GM23338 (cell line): Measurements from ENCODE around the gene AGTRAP. TPM values are rescaled to one million over a fixed set of nuclear protein-coding genes. Genes with fewer than 3 reads are reported as not detected.
A peak's percentile ranks its signal among the peaks of the same experiment; 100 is the strongest.

Experiments
- ATAC-seq: fragments of 200-7000 bp; cut with Tn5 transposase; 3 replicates; pipeline ENCODE4 v1.9.1; 2020
- DNase-seq: peaks from one replicate; pipeline ENCODE4 v3.0.0-alpha.2; 2015; ENCODE audit warnings: low spot score
- H2AFZ ChIP-seq: fragments of 200-600 bp; sonication (generic); 2 replicates; pipeline ENCODE4 v1.8.0; 2016; ENCODE audit warnings: antibody characterized with exemption, mild to moderate bottlenecking, moderate library complexity
- H3F3A ChIP-seq: fragments of 200-600 bp; sonication (generic); replicated peaks from 2 replicates; pipeline ENCODE4 v1.8.0; 2017; ENCODE audit warnings: antibody characterized with exemption, mixed run types, low read depth
- H3K27ac ChIP-seq: fragments of 200-600 bp; sonication (generic); 2 replicates; pipeline ENCODE4 v1.6.1; 2016; ENCODE audit warnings: low read depth
- H3K27me3 ChIP-seq: fragments of 200-600 bp; sonication (generic); 2 replicates; pipeline ENCODE4 v1.8.0; 2016; ENCODE audit warnings: mild to moderate bottlenecking, mixed run types, moderate library complexity; ENCODE audit not compliant: insufficient read depth
- H3K36me3 ChIP-seq: fragments of 200-600 bp; sonication (generic); 2 replicates; pipeline ENCODE4 v1.8.0; 2016; ENCODE audit warnings: mild to moderate bottlenecking; ENCODE audit not compliant: insufficient read depth
- H3K4me1 ChIP-seq: fragments of 200-600 bp; sonication (generic); 2 replicates; pipeline ENCODE4 v1.8.0; 2016; ENCODE audit warnings: mild to moderate bottlenecking, moderate library complexity; ENCODE audit not compliant: insufficient read depth
- H3K4me2 ChIP-seq: fragments of 200-600 bp; sonication (generic); 2 replicates; pipeline ENCODE4 v1.7.1; 2017; ENCODE audit warnings: mixed run types
- H3K4me3 ChIP-seq: fragments of 200-600 bp; sonication (generic); 2 replicates; pipeline ENCODE4 v1.6.1; 2016; ENCODE audit warnings: mixed run types
- H3K79me2 ChIP-seq: fragments of 200-600 bp; sonication (generic); replicated peaks from 2 replicates; pipeline ENCODE4 v1.8.0; 2017; ENCODE audit warnings: mild to moderate bottlenecking; ENCODE audit not compliant: insufficient read depth
- H3K9me2 ChIP-seq: fragments of 200-600 bp; sonication (generic); 2 replicates; pipeline ENCODE4 v1.8.0; 2017; ENCODE audit not compliant: insufficient read depth
- H4K20me1 ChIP-seq: fragments of 200-600 bp; sonication (generic); replicated peaks from 2 replicates; pipeline ENCODE4 v1.8.0; 2017; ENCODE audit warnings: mild to moderate bottlenecking; ENCODE audit not compliant: insufficient read depth
- H3K27ac Mint-ChIP-seq: 2 replicates; pipeline ENCODE4 v1.8.0; 2020; ENCODE audit warnings: inconsistent platforms, mild to moderate bottlenecking, moderate library complexity, mixed read lengths
- H3K27me3 Mint-ChIP-seq: 3 replicates; pipeline ENCODE4 v1.8.0; 2022; ENCODE audit warnings: low read depth, mild to moderate bottlenecking, moderate library complexity, mixed read lengths, inconsistent platforms; ENCODE audit not compliant: insufficient read depth, poor library complexity
- H3K36me3 Mint-ChIP-seq: 3 replicates; pipeline ENCODE4 v1.8.0; 2021; ENCODE audit warnings: low read depth, mild to moderate bottlenecking, inconsistent platforms, moderate library complexity, mixed read lengths
- H3K4me1 Mint-ChIP-seq: 3 replicates; pipeline ENCODE4 v1.8.0; 2020; ENCODE audit warnings: mild to moderate bottlenecking, inconsistent platforms, mixed read lengths
- H3K4me3 Mint-ChIP-seq: 3 replicates; pipeline ENCODE4 v1.8.0; 2021; ENCODE audit warnings: moderate library complexity, mild to moderate bottlenecking, inconsistent platforms, mixed read lengths
- H3K9me3 Mint-ChIP-seq: 3 replicates; pipeline ENCODE4 v1.8.0; 2020; ENCODE audit warnings: moderate library complexity, mild to moderate bottlenecking, inconsistent platforms, mixed read lengths
- CREB1 ChIP-seq: fragments of 250-450 bp; sonication (Bioruptor Pico); IDR thresholded peaks from 2 replicates; pipeline ENCODE4 v1.5.0; 2020; ENCODE audit warnings: low read depth, mild to moderate bottlenecking, moderate library complexity
- JUNB ChIP-seq: IDR thresholded peaks from one replicate; pipeline ENCODE4 v1.6.1; 2016; ENCODE audit warnings: antibody characterized with exemption; ENCODE audit not compliant: unreplicated experiment
- NANOG ChIP-seq: IDR thresholded peaks from 2 replicates; pipeline ENCODE4 v1.6.1; 2016; ENCODE audit warnings: antibody characterized with exemption, borderline replicate concordance
- POLR2AphosphoS5 ChIP-seq: IDR thresholded peaks from 2 replicates; pipeline ENCODE4 v1.6.1; 2016; ENCODE audit warnings: antibody characterized with exemption, low read depth
- STAT1 ChIP-seq: IDR thresholded peaks from one replicate; pipeline ENCODE4 v1.6.1; 2016; ENCODE audit warnings: antibody characterized with exemption; ENCODE audit not compliant: unreplicated experiment
- ZNF114 ChIP-seq: fragments of 250-450 bp; sonication (Bioruptor Pico); IDR thresholded peaks from 2 replicates; pipeline ENCODE4 v1.5.0; 2020; ENCODE audit warnings: mild to moderate bottlenecking, moderate library complexity
- ZNF331 ChIP-seq: fragments of 250-450 bp; sonication (Bioruptor Pico); IDR thresholded peaks from 2 replicates; pipeline ENCODE4 v1.5.0; 2020; ENCODE audit warnings: low read depth, mild to moderate bottlenecking, moderate library complexity
- polyA plus RNA-seq: library from polyadenylated mRNA; unstranded; fragments of >200 nt; fragmentation: Nextera tagmentation; extraction: Ambion mirVana; gene quantifications from 2 replicates; pipeline ENCODE4 v1.2.1, GENCODE V29; 2016
- total RNA-seq: library from RNA; depleted of rRNA; stranded (reverse); fragments of >200 nt; shearing (Covaris generic); gene quantifications from 2 replicates; pipeline ENCODE4 v1.2.3, GENCODE V29; 2014
- TF ChIP-seq, protein P1 (sequence below): fragments of 250-450 bp; sonication (Bioruptor Pico); IDR thresholded peaks from 2 replicates; pipeline ENCODE4 v1.5.0; 2020; ENCODE audit warnings: mild to moderate bottlenecking, moderate library complexity
- TF ChIP-seq, protein P2 (sequence below): IDR thresholded peaks from one replicate; pipeline ENCODE4 v1.6.1; 2018; ENCODE audit warnings: antibody characterized with exemption; ENCODE audit not compliant: unreplicated experiment

AGTRAP gene
- total and polyA plus RNA-seq, 2 experiments from 2014 or later = 79.4 to 102 TPM

DNA sequence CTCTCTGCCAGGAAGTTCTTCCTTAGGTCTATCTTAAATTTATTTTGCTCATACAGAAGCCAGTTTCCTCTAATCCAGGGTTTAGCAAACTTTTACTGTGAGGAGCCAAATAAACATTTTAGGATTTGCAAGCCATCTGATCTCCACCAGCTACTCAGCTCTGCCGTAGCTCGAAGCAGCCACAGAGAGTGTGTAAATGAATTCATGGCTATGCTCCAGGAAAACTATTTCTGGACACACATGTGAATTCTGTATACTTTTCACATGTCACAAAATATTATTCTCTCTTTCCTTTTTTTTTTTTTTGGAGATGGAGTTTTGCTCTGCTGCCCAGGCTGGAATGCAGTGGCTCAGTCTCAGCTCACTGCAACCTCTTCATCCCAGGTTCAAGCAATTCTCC, 13.4 kb upstream of the AGTRAP start (continued):
- TF ChIP-seq, protein P1, sequence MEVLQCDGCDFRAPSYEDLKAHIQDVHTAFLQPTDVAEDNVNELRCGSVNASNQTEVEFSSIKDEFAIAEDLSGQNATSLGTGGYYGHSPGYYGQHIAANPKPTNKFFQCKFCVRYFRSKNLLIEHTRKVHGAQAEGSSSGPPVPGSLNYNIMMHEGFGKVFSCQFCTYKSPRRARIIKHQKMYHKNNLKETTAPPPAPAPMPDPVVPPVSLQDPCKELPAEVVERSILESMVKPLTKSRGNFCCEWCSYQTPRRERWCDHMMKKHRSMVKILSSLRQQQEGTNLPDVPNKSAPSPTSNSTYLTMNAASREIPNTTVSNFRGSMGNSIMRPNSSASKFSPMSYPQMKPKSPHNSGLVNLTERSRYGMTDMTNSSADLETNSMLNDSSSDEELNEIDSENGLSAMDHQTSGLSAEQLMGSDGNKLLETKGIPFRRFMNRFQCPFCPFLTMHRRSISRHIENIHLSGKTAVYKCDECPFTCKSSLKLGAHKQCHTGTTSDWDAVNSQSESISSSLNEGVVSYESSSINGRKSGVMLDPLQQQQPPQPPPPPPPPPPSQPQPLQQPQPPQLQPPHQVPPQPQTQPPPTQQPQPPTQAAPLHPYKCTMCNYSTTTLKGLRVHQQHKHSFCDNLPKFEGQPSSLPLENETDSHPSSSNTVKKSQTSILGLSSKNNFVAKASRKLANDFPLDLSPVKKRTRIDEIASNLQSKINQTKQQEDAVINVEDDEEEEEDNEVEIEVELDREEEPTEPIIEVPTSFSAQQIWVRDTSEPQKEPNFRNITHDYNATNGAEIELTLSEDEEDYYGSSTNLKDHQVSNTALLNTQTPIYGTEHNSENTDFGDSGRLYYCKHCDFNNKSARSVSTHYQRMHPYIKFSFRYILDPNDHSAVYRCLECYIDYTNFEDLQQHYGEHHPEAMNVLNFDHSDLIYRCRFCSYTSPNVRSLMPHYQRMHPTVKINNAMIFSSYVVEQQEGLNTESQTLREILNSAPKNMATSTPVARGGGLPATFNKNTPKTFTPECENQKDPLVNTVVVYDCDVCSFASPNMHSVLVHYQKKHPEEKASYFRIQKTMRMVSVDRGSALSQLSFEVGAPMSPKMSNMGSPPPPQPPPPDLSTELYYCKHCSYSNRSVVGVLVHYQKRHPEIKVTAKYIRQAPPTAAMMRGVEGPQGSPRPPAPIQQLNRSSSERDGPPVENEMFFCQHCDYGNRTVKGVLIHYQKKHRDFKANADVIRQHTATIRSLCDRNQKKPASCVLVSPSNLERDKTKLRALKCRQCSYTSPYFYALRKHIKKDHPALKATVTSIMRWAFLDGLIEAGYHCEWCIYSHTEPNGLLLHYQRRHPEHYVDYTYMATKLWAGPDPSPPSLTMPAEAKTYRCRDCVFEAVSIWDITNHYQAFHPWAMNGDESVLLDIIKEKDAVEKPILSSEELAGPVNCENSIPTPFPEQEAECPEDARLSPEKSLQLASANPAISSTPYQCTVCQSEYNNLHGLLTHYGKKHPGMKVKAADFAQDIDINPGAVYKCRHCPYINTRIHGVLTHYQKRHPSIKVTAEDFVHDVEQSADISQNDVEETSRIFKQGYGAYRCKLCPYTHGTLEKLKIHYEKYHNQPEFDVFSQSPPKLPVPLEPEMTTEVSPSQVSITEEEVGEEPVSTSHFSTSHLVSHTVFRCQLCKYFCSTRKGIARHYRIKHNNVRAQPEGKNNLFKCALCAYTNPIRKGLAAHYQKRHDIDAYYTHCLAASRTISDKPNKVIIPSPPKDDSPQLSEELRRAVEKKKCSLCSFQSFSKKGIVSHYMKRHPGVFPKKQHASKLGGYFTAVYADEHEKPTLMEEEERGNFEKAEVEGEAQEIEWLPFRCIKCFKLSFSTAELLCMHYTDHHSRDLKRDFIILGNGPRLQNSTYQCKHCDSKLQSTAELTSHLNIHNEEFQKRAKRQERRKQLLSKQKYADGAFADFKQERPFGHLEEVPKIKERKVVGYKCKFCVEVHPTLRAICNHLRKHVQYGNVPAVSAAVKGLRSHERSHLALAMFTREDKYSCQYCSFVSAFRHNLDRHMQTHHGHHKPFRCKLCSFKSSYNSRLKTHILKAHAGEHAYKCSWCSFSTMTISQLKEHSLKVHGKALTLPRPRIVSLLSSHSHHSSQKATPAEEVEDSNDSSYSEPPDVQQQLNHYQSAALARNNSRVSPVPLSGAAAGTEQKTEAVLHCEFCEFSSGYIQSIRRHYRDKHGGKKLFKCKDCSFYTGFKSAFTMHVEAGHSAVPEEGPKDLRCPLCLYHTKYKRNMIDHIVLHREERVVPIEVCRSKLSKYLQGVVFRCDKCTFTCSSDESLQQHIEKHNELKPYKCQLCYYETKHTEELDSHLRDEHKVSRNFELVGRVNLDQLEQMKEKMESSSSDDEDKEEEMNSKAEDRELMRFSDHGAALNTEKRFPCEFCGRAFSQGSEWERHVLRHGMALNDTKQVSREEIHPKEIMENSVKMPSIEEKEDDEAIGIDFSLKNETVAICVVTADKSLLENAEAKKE (CRISPR knock-in tag) = no peak

DNA sequence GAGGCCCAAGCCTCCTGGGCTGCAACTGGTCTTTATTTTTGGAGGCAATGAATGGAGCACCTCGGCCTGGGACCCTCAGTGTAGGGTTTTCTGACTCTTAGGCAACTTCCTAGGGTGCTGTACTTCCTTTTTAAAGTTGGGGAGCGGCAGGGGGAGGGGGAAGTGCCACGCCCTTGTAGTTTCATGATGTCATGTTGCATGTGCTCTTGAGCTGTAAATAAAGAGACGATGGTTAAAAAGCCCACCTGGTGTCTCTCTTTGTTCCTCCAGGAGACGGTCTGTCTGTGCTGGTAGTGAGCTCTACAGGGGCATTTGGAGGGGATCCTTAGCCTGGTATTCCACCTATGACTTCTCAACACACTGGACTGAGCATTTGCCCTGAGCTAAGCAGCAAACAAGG, 10.3 kb upstream of the AGTRAP start:
- no peaks in the 10 kb centered on the region; the same call in 1 of the 2 replicates for H3K36me3 ChIP-seq
- H4K20me1 ChIP-seq = no peaks in the 10 kb centered on the region
- no peak overlapping the region for H2AFZ ChIP-seq
- Mint-ChIP-seq H3K9me3 (no peaks in the 10 kb centered on the region), H3K4me1 (peaks cover 34% of the 10 kb centered on the region), H3K27ac (peak overlapping the region; percentile 59; the same call in 1 of the 2 replicates), H3K4me3 (no peak overlapping the region), H3K36me3 (no peaks in the 10 kb centered on the region), H3K27me3 (peaks cover 6% of the 10 kb centered on the region)
- no peak for DNase-seq
- peak overlapping the region; percentile 41; the same call in 1 of the 2 replicates for H3K27ac ChIP-seq
- TF ChIP-seq, protein P2, sequence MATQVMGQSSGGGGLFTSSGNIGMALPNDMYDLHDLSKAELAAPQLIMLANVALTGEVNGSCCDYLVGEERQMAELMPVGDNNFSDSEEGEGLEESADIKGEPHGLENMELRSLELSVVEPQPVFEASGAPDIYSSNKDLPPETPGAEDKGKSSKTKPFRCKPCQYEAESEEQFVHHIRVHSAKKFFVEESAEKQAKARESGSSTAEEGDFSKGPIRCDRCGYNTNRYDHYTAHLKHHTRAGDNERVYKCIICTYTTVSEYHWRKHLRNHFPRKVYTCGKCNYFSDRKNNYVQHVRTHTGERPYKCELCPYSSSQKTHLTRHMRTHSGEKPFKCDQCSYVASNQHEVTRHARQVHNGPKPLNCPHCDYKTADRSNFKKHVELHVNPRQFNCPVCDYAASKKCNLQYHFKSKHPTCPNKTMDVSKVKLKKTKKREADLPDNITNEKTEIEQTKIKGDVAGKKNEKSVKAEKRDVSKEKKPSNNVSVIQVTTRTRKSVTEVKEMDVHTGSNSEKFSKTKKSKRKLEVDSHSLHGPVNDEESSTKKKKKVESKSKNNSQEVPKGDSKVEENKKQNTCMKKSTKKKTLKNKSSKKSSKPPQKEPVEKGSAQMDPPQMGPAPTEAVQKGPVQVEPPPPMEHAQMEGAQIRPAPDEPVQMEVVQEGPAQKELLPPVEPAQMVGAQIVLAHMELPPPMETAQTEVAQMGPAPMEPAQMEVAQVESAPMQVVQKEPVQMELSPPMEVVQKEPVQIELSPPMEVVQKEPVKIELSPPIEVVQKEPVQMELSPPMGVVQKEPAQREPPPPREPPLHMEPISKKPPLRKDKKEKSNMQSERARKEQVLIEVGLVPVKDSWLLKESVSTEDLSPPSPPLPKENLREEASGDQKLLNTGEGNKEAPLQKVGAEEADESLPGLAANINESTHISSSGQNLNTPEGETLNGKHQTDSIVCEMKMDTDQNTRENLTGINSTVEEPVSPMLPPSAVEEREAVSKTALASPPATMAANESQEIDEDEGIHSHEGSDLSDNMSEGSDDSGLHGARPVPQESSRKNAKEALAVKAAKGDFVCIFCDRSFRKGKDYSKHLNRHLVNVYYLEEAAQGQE = no peak
- TF ChIP-seq JUNB = no peak
- no peak for TF ChIP-seq CREB1 (CRISPR knock-in tag)
- no peak for TF ChIP-seq ZNF114 (CRISPR knock-in tag)
- TF ChIP-seq ZNF331 (CRISPR knock-in tag) = no peak
- TF ChIP-seq STAT1 = no peak
- no peak for TF ChIP-seq POLR2AphosphoS5
- TF ChIP-seq NANOG = no peak
- 0 out of 2 replicates have a peak overlapping the region, but pooled peaks have one; percentile 34 for H3K4me2 ChIP-seq
- no peak overlapping the region for H3K4me3 ChIP-seq
- peaks cover 11% of the 10 kb centered on the region for H3F3A ChIP-seq
- peak; percentile 58 for ATAC-seq
- H3K9me2 ChIP-seq = no peaks in the 10 kb centered on the region
- H3K27me3 ChIP-seq = no peaks in the 10 kb centered on the region
- H3K79me2 ChIP-seq = no peaks in the 10 kb centered on the region
- peaks cover 25% of the 10 kb centered on the region for H3K4me1 ChIP-seq
